ENCODE data around the gene YPEL2. TPM values are rescaled to one million over a fixed set of nuclear protein-coding genes. Genes with fewer than 3 reads are reported as not detected.

The YPEL2 gene
- total RNA-seq, 1 experiment from 2014 or later = 2.2 TPM

- TF ChIP-seq, protein P1, sequence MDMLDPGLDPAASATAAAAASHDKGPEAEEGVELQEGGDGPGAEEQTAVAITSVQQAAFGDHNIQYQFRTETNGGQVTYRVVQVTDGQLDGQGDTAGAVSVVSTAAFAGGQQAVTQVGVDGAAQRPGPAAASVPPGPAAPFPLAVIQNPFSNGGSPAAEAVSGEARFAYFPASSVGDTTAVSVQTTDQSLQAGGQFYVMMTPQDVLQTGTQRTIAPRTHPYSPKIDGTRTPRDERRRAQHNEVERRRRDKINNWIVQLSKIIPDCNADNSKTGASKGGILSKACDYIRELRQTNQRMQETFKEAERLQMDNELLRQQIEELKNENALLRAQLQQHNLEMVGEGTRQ (CRISPR knock-in tag; IDR thresholded peaks at IDR 0.05) = no peak
These were observed 87.3 kb downstream of the YPEL2 start (continued) for GRCh38 chr17:59418732-59419166.

DNA sequence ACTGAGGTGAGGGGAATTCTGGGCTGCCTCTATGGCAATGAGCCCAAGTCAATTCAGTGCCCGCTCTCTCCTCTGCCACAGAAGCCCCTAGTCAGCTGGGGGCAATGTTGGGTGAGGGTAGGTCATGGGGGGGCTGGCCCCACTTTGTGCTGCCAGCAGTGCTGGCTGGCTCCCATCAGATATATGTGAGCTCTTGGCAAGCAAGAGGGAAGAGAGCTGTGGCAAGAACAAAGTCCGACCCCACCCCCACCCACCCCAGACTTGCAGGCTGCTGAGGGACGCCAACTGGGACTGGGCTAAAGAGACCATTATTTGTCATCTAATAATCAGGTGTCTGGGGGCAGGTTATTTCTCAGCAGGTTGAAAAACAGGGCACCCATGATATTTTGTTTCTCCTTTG is 89.4 kb downstream of the YPEL2 start:
- Mint-ChIP-seq H3K4me3 (no peak overlapping the region), H3K27me3 (ENCODE audit: low read depth) (no peaks in the 10 kb centered on the region; the same call in 1 of the 2 replicates), H3K4me1 (peaks cover 10% of the 10 kb centered on the region; the same call in 1 of the 2 replicates), H3K9me3 (peaks cover 9% of the 10 kb centered on the region), H3K27ac (no peak overlapping the region), H3K36me3 (no peaks in the 10 kb centered on the region)
- POLR2A ChIA-PET = interaction anchor here (0.6 kb wide), 1 partner anchor 14 kb away, joined by 6 read pairs; no protein-coding TSS in a partner anchor
- CTCF ChIA-PET = no interaction called here
- DNase-seq (ENCODE audit: low spot score) (no peak), ATAC-seq (no peak)
- TF ChIP-seq JUN (CRISPR knock-in tag; IDR thresholded peaks at IDR 0.05) (no peak), TP53 (CRISPR knock-in tag; IDR thresholded peaks at IDR 0.05) (no peak), TEAD1 (CRISPR knock-in tag; IDR thresholded peaks at IDR 0.05) (no peak), ZNF138 (CRISPR knock-in tag; conservative IDR thresholded peaks at IDR 0.05) (no peak), SMAD3 (CRISPR knock-in tag; IDR thresholded peaks at IDR 0.05; ENCODE audit: borderline replicate concordance) (no peak), CREM (CRISPR knock-in tag; IDR thresholded peaks at IDR 0.05) (no peak), FOXK1 (CRISPR knock-in tag; IDR thresholded peaks at IDR 0.05) (no peak), ZNF671 (CRISPR knock-in tag; IDR thresholded peaks at IDR 0.05) (no peak), SP1 (CRISPR knock-in tag; conservative IDR thresholded peaks at IDR 0.05) (no peak), CREB1 (CRISPR knock-in tag; IDR thresholded peaks at IDR 0.05) (no peak), AFF4 (CRISPR knock-in tag; IDR thresholded peaks at IDR 0.05; ENCODE audit: borderline replicate concordance) (no peak)
- TF ChIP-seq, protein P2, sequence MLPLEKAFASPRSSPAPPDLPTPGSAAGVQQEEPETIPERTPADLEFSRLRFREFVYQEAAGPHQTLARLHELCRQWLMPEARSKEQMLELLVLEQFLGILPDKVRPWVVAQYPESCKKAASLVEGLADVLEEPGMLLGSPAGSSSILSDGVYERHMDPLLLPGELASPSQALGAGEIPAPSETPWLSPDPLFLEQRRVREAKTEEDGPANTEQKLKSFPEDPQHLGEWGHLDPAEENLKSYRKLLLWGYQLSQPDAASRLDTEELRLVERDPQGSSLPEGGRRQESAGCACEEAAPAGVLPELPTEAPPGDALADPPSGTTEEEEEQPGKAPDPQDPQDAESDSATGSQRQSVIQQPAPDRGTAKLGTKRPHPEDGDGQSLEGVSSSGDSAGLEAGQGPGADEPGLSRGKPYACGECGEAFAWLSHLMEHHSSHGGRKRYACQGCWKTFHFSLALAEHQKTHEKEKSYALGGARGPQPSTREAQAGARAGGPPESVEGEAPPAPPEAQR (CRISPR knock-in tag; IDR thresholded peaks at IDR 0.05) = no peak
- TF ChIP-seq, protein P3, sequence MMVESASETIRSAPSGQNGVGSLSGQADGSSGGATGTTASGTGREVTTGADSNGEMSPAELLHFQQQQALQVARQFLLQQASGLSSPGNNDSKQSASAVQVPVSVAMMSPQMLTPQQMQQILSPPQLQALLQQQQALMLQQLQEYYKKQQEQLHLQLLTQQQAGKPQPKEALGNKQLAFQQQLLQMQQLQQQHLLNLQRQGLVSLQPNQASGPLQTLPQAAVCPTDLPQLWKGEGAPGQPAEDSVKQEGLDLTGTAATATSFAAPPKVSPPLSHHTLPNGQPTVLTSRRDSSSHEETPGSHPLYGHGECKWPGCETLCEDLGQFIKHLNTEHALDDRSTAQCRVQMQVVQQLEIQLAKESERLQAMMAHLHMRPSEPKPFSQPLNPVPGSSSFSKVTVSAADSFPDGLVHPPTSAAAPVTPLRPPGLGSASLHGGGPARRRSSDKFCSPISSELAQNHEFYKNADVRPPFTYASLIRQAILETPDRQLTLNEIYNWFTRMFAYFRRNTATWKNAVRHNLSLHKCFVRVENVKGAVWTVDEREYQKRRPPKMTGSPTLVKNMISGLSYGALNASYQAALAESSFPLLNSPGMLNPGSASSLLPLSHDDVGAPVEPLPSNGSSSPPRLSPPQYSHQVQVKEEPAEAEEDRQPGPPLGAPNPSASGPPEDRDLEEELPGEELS (CRISPR knock-in tag; IDR thresholded peaks at IDR 0.05) = no peak
- TF ChIP-seq, protein P4, sequence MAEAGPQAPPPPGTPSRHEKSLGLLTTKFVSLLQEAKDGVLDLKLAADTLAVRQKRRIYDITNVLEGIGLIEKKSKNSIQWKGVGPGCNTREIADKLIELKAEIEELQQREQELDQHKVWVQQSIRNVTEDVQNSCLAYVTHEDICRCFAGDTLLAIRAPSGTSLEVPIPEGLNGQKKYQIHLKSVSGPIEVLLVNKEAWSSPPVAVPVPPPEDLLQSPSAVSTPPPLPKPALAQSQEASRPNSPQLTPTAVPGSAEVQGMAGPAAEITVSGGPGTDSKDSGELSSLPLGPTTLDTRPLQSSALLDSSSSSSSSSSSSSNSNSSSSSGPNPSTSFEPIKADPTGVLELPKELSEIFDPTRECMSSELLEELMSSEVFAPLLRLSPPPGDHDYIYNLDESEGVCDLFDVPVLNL (CRISPR knock-in tag; IDR thresholded peaks at IDR 0.05; ENCODE audit: borderline replicate concordance, low read depth) = no peak

DNA sequence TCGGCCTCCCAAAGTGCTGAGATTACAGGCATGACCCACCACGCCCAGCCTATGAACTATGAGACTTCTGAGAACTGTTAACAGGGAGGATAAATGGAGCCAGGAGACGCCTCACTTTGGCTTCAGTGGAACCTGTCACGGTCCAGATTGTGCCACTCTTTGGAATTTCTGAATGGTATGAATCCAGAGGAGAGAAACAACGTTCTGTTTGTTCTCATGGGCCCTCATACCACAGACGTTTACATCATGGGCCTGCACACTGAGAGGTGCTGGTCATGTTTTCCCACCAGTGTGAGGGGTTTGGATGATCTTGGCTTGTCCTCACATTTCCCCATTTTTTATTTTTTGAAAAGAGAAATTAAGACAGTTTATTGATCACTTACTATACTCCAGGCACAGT is 90.3 kb downstream of the YPEL2 start:
- Mint-ChIP-seq H3K36me3 (no peaks in the 10 kb centered on the region), H3K4me1 (peaks cover 15% of the 10 kb centered on the region), H3K27me3 (ENCODE audit: low read depth) (no peaks in the 10 kb centered on the region; the same call in 1 of the 2 replicates), H3K27ac (no peak overlapping the region), H3K9me3 (peaks cover 9% of the 10 kb centered on the region), H3K4me3 (no peak overlapping the region)
- TF ChIP-seq ZBTB21 (CRISPR knock-in tag; IDR thresholded peaks at IDR 0.05; ENCODE audit: borderline replicate concordance) (no peak), JUN (CRISPR knock-in tag; IDR thresholded peaks at IDR 0.05) (no peak)
- TF ChIP-seq, protein P5, sequence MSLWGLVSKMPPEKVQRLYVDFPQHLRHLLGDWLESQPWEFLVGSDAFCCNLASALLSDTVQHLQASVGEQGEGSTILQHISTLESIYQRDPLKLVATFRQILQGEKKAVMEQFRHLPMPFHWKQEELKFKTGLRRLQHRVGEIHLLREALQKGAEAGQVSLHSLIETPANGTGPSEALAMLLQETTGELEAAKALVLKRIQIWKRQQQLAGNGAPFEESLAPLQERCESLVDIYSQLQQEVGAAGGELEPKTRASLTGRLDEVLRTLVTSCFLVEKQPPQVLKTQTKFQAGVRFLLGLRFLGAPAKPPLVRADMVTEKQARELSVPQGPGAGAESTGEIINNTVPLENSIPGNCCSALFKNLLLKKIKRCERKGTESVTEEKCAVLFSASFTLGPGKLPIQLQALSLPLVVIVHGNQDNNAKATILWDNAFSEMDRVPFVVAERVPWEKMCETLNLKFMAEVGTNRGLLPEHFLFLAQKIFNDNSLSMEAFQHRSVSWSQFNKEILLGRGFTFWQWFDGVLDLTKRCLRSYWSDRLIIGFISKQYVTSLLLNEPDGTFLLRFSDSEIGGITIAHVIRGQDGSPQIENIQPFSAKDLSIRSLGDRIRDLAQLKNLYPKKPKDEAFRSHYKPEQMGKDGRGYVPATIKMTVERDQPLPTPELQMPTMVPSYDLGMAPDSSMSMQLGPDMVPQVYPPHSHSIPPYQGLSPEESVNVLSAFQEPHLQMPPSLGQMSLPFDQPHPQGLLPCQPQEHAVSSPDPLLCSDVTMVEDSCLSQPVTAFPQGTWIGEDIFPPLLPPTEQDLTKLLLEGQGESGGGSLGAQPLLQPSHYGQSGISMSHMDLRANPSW (CRISPR knock-in tag; conservative IDR thresholded peaks at IDR 0.05; ENCODE audit: low read depth) = no peak
- DNase-seq (ENCODE audit: low spot score) = no peak
- ChIA-PET POLR2A (no interaction called here), CTCF (no interaction called here)
- no peak for ATAC-seq

Measured in WTC11 (cell line).